Bronchial epithelial cell (primary cell): ENCODE data around the gene TCF4. TPM values are rescaled to one million over a fixed set of nuclear protein-coding genes. Genes with fewer than 3 reads are reported as not detected.

Source experiments
- DNase-seq: peaks from one replicate; pipeline ENCODE4 v3.0.0-alpha.2; 2010; ENCODE audit warnings: low read depth
- FAIRE-seq: peaks from 2 replicates; lab custom pipeline; 2011; peaks lifted over from hg19 to GRCh38; lab: Jason Lieb, UNC
- H3K27me3 ChIP-seq: 2 replicates; pipeline ENCODE4 v1.5.1; 2011; ENCODE audit warnings: low read length; ENCODE audit not compliant: control insufficient read depth, insufficient read depth
- H3K36me3 ChIP-seq: 2 replicates; pipeline ENCODE4 v1.5.1; 2011; ENCODE audit warnings: low read length; ENCODE audit not compliant: control insufficient read depth, insufficient read depth
- H3K4me3 ChIP-seq: 2 replicates; pipeline ENCODE4 v1.5.1; 2011; ENCODE audit warnings: mild to moderate bottlenecking, low read depth, low read length, control low read depth
- CTCF ChIP-seq: IDR thresholded peaks from 2 replicates; pipeline ENCODE4 v1.5.1; 2011; ENCODE audit warnings: mild to moderate bottlenecking, moderate library complexity, low read length, control low read depth, inconsistent platforms; ENCODE audit not compliant: insufficient read depth, severe bottlenecking
- total RNA-seq: library from RNA; depleted of rRNA; stranded (reverse); fragments of >200 nt; gene quantifications from 2 replicates; pipeline ENCODE4 v1.2.1, GENCODE V29; 2014

Gene TCF4
- total RNA-seq, 1 donor from 2014 or later, result 10.0 TPM

GRCh38 chr18:55179425-55179824, 408.6 kb downstream of the TCF4 start:
- DNase-seq, result no peak
- Histone ChIP-seq H3K4me3 (no peak overlapping the region), H3K36me3 (no peaks in the 10 kb centered on the region), H3K27me3 (no peaks in the 10 kb centered on the region)
- FAIRE-seq, result no peak
- no peak for TF ChIP-seq CTCF

GRCh38 chr18:55173291-55173690, 414.7 kb downstream of the TCF4 start:
- TF ChIP-seq CTCF, result no peak
- Histone ChIP-seq H3K4me3 (no peak overlapping the region), H3K27me3 (no peaks in the 10 kb centered on the region), H3K36me3 (no peaks in the 10 kb centered on the region)
- DNase-seq (no peak), FAIRE-seq (no peak)
